Erythroblast (primary cell): Measurements from ENCODE around the gene CEACAM5.

Experiments
- GATA1 ChIP-seq: IDR thresholded peaks from 2 replicates; pipeline ENCODE4 v1.6.1; 2011; ENCODE audit warnings: low read depth, mild to moderate bottlenecking, control low read depth, low read length, moderate library complexity
- POLR2A ChIP-seq: IDR thresholded peaks from 2 replicates; pipeline ENCODE4 v1.6.1; 2011; ENCODE audit warnings: mild to moderate bottlenecking, low read length

- TF ChIP-seq POLR2A (no peak), GATA1 (no peak)
Observed at GRCh38 chr19:41699231-41699967, 9.0 kb upstream of the CEACAM5 start.
